CD4-positive, alpha-beta T cell treated with Interleukin-15 for 4 hours (primary cell): ENCODE results near the gene SLC6A2.

Experiments used
- DNase-seq: peaks from one replicate; pipeline ENCODE4 v3.0.0-alpha.2; 2020; ENCODE audit warnings: low spot score

Gene SLC6A2

DNA sequence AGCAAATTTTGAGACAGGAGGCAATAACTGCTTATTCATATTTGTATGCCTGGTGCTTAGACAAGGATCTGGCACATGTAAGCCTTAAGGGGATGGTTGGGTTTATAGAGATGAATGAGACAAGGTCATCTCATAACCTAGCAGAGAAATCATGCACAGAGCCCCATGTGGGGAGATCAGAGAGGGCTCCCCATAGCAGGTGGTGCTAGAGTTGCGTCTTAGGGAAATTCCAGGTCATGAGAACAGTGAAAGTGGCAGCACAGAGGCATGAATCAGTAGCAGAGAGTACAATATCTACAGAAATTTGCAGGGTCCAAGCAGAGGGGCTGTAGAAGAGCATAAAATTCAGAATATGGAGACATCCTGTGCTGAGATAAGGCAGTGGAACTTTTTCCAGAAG lies 57.3 kb downstream of the SLC6A2 start:
- DNase-seq = no peak

DNA sequence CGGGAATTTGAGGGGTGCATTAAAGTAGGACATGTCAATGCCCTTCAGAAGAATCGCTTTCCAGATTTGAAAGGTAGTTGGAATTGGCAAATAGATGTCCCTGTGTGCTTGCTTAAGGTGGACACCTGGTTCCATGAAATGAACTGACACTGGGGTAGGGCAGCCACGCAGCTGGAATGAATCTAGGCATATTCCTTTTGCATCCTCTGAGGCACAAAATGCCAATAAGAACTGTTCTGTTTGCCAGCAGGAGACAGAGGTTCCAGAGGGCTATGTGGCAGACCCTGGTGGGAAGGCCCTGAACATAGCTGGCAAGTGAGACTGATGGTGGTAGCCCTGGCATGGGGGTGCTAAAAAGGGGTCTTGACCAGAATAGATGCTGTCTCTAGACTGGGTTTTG lies 61.5 kb downstream of the SLC6A2 start:
- DNase-seq = no peak

DNA sequence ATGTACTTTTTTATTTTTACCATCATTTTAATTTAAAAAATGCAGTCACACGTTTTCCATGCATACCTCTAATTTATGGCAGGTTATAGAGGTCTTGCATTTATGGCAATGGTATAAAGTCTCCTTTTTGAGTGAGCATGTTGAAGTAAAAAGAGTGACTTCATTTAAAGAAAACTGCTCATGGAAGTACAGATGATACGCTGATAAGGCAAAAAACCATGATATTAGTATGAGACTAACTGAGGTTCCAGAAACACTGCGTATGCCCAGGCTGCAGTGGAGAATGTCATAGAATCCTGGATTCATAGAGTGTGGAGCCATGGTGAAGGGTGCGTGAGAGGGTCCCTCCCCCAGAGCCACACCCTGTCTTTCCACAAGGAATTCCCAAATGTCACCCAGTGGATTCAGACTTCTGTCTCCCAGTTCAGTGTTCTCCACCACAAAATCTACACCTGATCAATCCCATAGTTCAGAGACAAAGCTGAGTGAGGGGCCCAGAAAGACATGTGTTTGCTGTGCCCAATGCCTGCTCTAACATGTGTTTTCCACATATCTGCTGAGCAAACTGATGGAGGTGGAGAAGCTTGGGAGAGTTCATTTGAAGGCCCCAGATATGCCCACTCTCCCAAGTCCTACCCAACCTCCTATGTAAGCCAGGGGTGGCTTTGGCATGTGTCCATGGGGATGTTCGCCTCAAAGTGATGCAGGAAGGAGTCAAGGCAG lies 69.4 kb downstream of the SLC6A2 start:
- no peak for DNase-seq

DNA sequence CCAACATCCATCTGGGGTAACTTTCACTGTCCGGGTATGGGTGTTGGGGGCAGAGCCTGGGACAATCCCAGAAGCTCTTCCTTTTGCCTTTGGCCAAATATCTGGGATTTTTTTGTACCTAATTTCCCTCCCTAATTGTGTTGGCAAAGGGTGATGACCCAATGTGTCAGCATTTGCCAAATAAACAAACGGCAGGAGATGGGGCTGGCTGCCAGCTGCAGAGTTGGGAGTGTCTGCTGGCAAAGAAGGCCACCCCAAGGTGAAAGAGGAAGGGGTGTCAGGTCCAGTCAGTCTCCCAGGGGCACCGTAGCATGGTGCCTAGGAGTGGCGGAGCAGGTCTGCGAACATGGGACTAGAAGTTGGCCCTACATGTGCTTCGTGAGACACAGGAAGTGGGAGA lies 73.0 kb downstream of the SLC6A2 start:
- DNase-seq = no peak

DNA sequence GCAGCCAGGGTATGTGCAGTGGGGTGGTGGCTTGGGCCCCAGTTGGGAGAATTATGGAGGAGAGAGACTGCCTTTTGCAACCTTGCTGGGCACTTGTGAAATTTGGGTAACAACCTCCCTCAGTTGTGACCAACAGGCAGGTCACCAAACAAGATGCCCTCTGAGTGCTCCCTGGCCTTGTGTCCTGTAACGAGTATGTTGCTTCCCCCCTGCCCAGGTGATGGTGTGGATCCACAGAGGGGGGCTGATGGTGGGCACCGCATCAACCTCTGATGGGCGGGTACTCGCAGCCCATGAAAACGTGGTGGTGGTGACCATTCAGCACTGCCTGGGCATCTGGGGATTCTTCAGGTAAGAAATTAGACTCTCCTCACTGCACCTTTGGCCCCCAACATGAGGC lies 74.3 kb downstream of the SLC6A2 start:
- no peak for DNase-seq

DNA sequence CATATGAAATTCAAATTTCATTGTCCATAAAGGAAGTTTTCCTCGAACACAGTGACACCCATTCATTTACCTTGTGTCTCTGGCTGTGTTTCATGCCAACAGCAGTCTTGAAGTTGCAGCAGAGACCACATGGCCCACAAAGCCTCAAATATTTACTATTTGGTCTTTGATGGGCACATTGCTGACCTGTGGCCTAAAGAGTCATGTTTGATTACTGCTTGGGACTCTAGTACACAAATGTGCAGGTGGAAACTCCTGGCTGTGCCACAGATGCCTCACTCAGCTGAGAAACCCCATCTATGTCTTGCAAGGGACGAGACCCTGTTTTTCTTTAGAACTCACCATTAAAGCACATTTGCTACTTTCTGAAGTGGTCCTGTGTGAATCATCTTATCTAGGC lies 76.7 kb downstream of the SLC6A2 start:
- no peak for DNase-seq

DNA sequence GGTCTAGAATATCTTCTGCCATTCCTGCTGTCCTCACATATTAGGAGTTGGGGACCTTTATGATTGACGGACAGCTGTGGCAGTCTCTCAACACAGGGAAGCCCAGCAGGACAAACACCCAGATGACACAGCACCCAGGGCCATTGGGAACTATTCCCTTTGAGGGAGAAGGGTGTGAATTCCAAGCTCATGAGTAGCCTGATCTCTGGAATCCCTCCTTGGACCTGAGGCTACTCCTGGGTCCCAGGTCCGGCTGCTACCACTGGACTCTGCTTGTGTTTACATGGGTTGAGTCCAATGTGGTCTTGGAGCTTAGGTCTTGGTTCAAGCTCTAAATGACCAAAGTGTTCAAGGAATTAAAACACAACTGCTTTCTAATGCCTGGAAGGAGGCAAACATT lies 78.9 kb downstream of the SLC6A2 start:
- DNase-seq = no peak

DNA sequence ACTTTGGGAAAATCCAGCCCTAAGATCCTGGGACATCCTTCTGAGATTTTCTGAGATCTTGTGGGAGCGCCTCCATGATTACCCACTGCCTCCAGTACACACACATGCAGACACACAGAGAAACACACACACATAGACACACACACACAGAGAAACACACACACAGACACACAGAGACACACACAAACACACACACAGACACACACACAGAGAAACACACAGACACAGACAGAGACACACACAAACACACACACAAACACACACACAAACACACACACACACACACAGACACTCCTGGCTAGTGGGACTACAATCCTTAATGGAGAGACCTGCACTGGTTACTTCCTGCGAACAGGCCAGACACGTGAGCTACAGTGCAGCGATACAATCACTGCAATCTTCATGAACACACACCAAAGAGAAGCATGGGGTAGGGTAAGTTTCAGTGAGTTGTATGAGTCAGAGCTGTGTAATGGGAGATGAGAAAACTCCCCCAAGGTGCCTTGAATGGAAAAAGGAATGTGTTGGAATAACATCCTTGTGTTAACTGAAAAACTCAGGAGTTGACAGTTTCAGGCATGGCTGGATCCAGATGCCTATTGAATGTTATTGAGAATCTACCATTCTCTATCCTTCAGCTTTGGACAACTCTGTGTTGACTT lies 79.5 kb downstream of the SLC6A2 start:
- DNase-seq = no peak

DNA sequence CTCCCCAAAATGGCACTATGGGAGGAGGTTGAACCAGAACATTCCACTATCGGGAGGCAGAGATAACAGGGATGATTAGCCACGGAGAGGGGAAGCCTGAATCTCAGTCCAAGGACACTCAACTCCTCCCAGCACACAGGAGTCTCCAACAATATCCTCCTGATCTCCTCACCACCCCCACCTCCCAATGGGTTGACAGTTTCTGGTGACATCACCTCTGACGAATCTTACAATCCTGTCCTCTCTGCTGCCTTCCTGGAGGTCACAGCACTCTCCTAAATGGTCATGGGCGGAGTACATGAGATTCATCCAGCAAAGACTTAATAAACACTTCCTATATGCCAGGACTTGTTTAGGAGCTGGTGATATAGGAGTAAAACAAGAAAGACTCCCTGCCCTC lies 80.9 kb downstream of the SLC6A2 start:
- DNase-seq = no peak

DNA sequence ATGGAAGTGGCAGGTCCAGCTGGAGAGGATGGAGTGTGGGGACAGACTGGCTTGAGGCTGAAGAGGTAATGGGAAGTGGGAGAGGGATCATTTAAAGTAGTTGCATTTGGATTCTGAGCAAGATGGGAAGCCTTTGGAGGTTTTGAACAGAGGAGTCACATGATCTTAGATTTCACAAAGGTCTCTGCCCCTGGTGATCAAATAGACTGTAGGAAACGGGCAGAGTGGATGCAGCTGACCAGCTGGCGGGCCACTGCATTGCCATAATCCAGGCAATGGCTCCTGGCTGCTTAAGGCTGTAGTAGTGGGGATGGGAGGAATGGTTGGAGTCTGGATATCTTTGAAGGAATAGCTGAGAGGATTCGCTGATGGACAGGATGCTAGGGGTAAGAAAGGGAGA lies 81.5 kb downstream of the SLC6A2 start:
- DNase-seq = no peak

DNA sequence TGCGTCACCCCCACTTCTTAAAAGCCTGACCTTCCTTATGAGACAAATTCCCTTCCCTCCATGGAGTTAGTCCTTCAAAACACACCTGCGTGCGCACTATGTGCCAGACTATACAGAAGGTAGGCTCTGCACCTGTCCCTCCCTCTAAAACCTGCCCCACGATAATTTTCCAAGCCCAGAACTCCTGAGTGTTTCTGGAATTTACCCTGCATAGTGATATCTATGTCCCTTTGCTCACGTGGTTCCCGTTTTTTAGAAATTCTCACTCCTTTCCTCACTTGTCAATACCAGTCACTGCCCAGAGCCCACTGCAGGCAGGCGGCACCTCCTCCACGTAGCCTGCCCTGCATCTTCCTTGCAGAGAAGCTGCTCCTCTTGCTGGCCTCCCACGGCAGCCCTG lies 82.2 kb downstream of the SLC6A2 start:
- DNase-seq = no peak

DNA sequence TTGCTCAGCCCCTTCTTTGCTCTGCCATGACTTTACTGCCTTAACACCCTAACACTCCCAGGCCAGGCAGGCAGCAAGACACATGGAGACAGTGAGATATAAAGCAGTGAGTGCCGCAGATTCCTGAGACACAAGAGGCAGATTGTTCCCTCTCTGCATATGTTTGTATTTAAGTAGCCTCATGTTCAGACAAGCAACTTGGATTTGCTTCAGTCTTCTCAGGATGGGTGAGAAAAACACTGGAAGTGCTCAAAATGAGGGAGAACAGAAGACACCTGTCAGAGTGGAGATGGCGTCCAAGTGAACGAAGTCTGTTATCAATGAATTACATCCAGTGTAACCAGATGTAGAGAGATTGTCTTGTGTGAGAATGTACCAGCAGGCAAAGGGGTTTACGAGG lies 90.3 kb downstream of the SLC6A2 start:
- no peak for DNase-seq

DNA sequence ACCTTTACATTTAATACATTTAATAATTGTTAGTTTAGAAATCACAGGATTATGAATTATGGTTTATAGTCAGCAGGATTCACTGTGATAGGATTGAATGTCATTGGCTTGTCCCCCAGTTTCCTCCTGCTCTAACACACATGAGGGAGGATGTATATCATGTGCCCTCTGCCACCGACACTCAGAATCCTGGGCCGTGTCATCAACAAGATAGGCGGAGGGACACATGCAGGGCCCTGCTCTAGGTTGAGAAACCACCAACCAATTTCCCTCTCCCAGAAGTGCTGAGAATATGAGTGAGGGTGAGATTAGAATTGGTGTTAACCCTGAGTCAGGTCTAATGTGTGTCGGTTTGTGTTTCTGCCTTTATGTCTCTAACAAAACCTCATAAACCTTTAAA lies 92.0 kb downstream of the SLC6A2 start:
- no peak for DNase-seq

DNA sequence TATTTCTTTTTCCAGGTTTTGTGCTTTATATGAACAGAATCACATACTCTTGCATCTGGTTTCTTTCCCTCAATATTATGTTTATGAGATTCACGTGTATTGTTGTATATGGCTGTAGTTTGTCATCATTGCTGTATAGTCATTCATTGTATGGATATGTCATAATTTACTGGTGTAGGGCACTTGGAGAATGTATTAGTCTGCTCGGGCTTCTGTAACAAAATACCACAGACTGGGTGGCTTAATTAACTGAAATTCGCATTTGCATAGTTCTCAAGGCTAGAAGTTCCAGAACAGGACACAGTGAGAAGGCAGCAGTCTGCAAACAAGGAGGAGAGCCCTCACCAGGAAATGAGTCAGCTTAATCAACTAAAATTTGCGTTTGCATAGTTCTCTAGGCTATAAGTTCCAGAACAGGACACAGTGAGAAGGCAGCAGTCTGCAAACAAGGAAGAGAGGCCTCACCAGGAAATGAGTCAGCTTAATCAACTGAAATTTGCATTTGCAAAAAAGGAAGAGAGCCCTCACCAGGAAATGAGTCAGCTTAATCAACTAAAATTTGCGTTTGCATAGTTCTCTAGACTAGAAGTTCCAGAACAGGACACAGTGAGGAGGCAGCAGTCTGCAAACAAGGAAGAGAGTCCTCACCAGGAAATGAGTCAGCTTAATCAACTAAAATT lies 96.8 kb downstream of the SLC6A2 start:
- peak; percentile 20 for DNase-seq

DNA sequence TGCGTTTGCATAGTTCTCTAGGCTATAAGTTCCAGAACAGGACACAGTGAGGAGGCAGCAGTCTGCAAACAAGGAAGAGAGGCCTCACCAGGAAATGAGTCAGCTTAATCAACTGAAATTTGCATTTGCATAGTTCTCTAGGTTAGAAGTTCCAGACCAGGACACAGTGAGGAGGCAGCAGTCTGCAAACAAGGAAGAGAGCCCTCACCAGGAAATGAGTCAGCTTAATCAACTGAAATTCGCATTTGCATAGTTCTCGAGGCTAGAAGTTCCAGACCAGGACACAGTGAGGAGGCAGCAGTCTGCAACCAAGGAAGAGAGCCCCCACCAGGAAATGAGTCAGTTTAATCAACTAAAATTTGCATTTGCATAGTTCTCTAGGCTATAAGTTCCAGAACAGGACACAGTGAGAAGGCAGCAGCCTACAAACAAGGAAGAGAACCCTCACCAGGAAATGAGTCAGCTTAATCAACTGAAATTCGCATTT lies 97.4 kb downstream of the SLC6A2 start:
- peak; percentile 13 for DNase-seq
